Amniotic epithelial cell (primary cell): ENCODE data around the gene GRK1.

Experiments used
- DNase-seq: peaks from one replicate; pipeline ENCODE4 v3.0.0-alpha.2; 2010; ENCODE audit warnings: low read depth

GRK1 gene

DNA sequence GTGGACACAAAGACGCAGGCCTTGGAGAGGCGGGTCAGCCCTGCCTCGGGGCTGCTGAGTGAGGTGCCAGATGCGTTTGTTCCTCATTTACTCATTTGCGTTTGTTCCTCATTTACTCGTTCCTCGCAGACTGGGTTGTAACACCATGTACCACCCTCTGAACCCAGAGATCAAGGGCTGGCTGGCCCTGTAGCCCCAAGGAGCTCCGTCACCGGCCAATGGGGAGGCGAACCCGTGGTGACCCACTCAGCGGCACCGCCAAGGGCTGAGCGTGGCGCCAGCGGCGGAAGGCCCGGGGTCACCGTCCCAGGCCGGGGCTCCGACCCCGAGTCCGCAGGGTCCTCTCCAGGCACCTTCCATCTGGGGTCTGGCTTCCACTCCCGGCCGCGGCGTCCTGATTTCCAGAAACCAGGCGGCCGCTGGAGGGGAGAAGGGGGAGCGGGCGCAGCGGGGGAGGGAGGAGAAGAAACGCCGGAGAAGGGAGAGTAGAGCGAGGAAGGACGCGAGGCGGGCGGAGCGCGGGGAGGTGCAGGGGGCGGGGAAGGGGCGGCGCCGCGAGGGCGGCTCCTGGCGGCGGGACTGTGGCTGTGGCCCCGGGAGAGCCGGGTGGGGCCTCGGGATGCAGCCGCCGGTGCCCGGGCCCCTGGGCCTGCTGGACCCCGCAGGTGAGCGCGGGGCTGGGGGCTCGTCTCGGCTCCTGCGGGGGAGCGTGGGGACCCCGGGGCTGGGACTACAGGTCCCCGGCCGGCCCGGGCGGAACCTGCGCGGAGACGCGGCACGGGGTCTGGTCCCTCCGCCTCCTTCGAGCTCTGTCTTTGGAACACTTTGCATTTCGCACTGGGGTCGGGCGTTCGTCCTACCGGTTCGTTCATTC, 91.9 kb downstream of the GRK1 start, which contains the start of gene TMEM255B:
Gene TMEM255B, plus strand, starts transcription at position 576 of the 874 bp plus-strand sequence. Its CDS starts 44 bp downstream, at position 620.
- peak; percentile 67 for DNase-seq

- DNase-seq = peak; percentile 9
Observed at GRCh38 chr13:113759525-113760137, 92.6 kb downstream of the GRK1 start.

DNA sequence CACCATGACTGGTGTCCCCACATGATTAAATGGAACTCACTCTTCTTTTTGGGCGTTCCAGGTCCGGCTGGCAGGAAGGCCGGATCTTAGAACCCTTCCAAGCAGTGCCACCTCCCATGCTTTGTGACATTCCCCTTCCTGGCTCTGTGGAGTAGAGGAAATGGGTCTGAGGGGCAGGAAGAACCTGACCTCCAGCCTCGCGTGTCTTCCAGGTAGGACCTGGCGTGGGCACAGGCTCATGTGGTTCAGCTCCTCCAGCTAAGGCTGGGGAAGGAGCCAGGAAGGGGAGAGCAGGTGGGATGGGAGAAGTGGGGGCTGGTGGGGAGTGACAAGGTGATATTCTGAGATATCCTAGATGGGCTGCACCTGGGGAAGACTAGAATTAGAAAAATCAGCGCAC, 94.1 kb downstream of the GRK1 start:
- DNase-seq = no peak

DNA sequence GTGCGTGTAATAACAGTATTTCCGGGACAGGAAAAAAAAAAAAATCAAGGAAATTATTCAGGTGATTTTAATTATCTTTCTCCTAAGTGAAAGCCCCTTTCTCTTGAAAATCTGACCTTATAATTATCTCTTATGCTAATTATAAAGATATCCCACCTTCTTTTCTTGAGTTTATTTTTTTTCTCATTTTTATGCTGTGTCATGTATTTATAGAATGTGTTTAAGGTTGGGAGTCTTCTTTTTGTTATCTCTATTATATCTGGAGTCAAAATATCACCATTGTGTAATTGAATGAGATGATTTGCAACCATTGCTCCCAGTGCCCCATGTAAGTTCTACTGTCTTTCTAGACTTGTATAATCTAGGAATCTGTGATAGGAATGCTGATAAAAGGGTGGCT, 95.1 kb downstream of the GRK1 start:
- peak; percentile 29 for DNase-seq

GRCh38 chr13:113762538-113762937, 95.5 kb downstream of the GRK1 start:
- no peak for DNase-seq

DNA sequence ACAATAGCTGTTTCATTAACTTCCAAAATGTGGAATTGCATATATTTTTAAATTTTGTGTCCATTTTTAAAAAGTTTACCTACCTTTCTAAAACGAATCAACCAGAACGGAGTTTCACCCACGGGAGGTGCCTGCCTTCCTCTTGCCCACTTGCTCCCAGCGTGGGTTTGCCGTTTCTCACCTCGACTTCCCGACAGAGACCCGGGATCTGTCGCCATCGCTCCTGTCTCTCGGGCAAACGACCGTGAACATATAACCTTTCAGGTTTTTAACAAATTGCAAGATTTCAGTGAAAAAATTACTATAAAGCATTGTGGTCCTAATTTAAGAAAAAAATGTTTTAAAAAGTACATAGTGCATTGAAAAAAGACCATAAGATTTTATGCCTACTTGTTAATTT, 96.2 kb downstream of the GRK1 start:
- DNase-seq = no peak

- DNase-seq = no peak
Observed at GRCh38 chr13:113763961-113764792, 97.2 kb downstream of the GRK1 start.

DNA sequence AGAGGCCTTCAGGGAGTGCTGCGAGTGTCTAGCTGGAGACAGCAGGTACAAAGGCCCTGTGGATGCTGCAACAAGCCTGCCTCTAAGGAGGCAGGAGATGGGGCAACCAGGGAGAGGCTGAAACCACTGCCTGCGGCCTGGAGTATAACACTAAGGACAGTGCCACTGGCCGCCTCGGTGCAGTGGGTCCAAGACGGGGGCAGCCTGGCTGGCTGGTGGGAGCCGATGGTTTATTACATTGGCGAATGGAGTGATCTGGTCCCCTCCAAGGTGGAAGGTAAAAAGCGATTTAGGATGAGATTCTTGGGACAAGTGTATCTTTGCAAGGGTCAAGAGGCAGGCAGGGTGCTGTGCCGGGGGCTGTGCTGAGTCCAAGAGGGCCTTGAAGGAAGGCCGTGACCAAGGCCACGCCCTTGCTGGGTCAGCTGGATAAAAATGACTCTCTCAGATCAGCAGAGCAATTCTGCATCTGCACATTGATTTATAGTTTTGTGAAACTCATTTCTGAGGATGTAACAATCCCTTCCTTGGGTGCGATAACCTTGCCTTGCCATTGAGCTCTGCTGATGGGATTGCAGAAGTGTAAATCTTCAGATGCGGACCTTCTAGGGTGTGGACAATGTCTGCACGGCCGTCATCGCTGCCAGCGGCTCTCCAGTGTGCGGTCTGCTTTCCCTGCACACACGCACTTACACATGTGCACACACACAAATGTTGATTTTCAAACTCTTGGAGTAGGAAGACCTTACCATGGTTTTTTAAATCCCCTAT, 98.0 kb downstream of the GRK1 start:
- DNase-seq = no peak

- no peak for DNase-seq
Observed at GRCh38 chr13:113765564-113765910, 98.5 kb downstream of the GRK1 start.

DNA sequence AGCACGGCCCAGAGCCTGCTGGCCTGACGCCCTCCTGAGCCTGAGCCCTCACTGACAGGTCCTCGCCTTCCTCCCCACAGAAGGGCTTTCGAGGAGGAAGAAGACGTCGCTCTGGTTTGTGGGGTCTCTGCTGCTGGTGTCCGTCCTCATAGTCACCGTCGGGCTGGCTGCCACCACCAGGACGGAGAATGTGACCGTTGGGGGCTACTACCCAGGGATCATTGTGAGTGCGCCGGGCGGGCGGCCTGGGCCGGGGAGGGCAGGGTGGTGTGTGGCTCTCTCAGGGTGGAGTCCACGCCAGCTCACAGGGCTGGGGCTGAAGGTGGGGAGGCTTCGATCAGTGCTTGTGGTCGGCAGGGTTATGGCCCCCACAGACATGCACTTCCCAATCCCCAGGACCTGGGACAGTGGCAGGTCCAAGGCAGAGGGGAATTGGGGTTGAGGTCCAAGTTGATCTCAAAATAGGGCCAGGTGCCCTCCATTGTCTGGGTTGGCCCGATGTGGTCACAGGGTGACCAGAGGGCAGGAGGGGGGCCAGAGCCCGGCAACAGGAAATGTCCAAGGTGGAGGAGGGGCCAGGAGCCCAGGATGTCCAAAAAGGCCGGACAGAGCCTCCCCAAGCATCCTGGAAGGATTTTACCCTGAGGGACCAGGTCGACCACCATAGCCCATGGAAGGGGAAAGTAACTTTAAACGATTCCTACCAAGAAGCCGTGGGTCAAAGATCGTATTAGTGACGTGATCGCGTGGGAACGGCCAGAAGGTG, 99.2 kb downstream of the GRK1 start:
- no peak for DNase-seq

DNA sequence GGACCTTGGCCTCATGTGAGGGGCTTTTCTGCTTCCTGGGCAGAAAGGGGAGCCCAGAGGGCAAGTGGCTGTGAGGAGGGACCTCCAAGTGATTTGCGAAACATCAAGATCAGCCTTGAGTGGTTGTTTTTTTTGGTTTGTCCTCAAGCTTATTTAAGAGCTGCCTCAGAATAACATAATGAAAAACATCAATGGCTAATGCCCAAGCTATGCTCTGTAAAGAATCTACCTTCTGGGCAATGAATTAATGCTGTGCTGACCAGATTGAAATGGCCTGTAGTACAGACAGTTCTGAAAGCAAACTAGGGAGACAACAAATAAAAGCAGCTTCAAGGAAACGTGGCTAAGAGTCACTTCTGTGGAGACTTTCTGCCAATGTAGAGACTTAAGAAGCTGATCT, 100.3 kb downstream of the GRK1 start:
- no peak for DNase-seq

- no peak for DNase-seq
Observed at GRCh38 chr13:113768018-113768905, 101.2 kb downstream of the GRK1 start.

DNA sequence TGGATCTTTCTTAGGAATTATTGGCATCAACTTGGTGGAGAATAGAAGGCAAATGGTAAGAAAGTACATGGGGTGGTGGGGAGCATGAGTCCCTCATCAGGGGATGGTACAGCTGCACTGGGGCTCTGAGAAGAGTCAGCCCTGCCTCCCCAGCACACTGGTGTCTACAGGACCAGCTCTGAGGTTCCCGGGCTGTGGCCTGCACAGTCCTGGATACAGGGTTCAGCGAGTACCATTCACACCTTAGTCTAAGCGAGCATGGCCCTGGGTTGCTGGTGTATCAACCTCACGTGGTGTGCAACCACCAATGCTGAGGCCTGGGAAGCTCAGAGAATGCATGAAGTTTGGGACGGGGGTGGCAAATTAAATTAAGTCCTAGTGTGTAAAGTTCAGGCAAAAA, 102.1 kb downstream of the GRK1 start:
- DNase-seq = no peak

DNA sequence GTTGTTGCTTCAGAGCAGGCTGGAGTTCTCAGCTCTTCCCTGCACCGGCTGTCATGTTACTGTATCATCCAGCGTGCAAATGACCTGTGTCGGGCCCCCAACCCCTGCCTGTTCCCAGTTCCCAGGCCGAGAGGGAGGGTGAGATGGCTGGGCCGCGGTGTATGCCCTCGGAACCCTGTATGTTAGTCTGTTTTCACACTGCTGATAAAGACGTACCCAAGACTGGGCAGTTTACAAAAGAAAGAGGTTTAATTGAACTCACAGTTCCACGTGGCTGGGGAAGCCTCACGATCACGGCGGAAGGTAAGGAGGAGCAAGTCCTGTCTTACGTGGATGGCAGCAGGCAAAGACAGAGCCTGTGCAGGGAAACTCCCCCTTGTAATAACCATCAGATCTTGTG, 102.9 kb downstream of the GRK1 start:
- DNase-seq = no peak

GRCh38 chr13:113770441-113770840, 103.4 kb downstream of the GRK1 start:
- no peak for DNase-seq

- DNase-seq = no peak
Observed at GRCh38 chr13:113770937-113771336, 103.9 kb downstream of the GRK1 start.

GRCh38 chr13:113771709-113772331, 104.8 kb downstream of the GRK1 start:
- peak; percentile 31 for DNase-seq

GRCh38 chr13:113774177-113775107, 107.4 kb downstream of the GRK1 start:
- peak; percentile 25 for DNase-seq
